ENCODE measurements around the gene SLC35F6.

Gene SLC35F6

GRCh38 chr2:26778507-26778906, 14.4 kb downstream of the SLC35F6 start:
- TF ChIP-seq FOXP2 (optimal IDR thresholded peaks at IDR 0.05; ENCODE audit: borderline replicate concordance, extremely low read depth, extremely low read length, insufficient read depth) (no peak), TAF1 (IDR thresholded peaks at IDR 0.05; ENCODE audit: borderline replicate concordance, insufficient read depth, low read length) (no peak), REST (IDR thresholded peaks at IDR 0.05; ENCODE audit: insufficient read depth in 1 of 2, low read depth in 2 of 2, low read length in 2 of 2) (no peak), POLR2AphosphoS5 (IDR thresholded peaks at IDR 0.05; ENCODE audit: low read depth, low read length) (no peak), SIN3A (IDR thresholded peaks at IDR 0.05; ENCODE audit: borderline replicate concordance, insufficient read depth, low read length) (no peak)

- no peak for TF ChIP-seq REST (IDR thresholded peaks at IDR 0.05; ENCODE audit: insufficient read depth in 1 of 2, low read depth in 2 of 2, low read length in 2 of 2)
- TF ChIP-seq TAF1 (IDR thresholded peaks at IDR 0.05; ENCODE audit: borderline replicate concordance, insufficient read depth, low read length): no peak
- TF ChIP-seq POLR2AphosphoS5 (IDR thresholded peaks at IDR 0.05; ENCODE audit: low read depth, low read length): no peak
- TF ChIP-seq SIN3A (IDR thresholded peaks at IDR 0.05; ENCODE audit: borderline replicate concordance, insufficient read depth, low read length): no peak
- no peak for TF ChIP-seq FOXP2 (optimal IDR thresholded peaks at IDR 0.05; ENCODE audit: borderline replicate concordance, extremely low read depth, extremely low read length, insufficient read depth)
These were observed 16.2 kb downstream of the SLC35F6 start for GRCh38 chr2:26780203-26780760.

- TF ChIP-seq SIN3A (IDR thresholded peaks at IDR 0.05; ENCODE audit: borderline replicate concordance, insufficient read depth, low read length) (no peak), FOXP2 (optimal IDR thresholded peaks at IDR 0.05; ENCODE audit: borderline replicate concordance, extremely low read depth, extremely low read length, insufficient read depth) (no peak), REST (IDR thresholded peaks at IDR 0.05; ENCODE audit: insufficient read depth in 1 of 2, low read depth in 2 of 2, low read length in 2 of 2) (no peak), POLR2AphosphoS5 (IDR thresholded peaks at IDR 0.05; ENCODE audit: low read depth, low read length) (peak; percentile 19; the same call in 1 of the 2 replicates), TAF1 (IDR thresholded peaks at IDR 0.05; ENCODE audit: borderline replicate concordance, insufficient read depth, low read length) (no peak)
These were observed 19.0 kb downstream of the SLC35F6 start for GRCh38 chr2:26782876-26783704.

DNA sequence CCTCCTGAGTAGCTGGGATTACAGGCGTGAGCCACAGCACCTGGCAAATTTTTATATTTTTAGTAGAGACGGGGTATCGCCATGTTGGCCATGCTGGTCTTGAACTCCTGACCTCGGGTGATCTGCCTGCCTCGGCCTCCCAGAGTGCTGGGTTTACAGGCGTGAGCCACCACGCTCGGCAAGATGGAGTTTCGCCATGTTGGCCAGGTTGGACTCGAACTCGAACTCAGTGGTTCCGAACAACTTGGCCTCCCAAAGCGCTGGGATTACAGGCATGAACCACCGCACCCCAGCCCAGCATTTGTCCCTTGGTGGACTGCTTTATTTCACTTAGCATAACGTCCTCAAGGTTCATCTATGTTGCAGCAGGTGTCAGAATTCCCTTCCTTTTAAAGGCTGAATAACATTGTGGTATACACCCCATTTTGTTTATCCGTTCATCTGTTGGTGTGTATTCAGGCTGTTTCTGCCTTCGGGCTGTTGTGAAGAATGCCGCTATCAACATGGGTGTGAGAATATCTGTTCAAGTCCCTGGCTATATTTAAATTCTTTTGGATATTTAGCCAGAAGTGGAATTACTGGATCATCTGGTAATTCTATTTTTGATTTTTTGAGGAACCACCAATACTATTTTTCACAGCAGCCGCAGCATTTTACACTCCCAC, 20.6 kb downstream of the SLC35F6 start:
- no peak for TF ChIP-seq POLR2AphosphoS5 (IDR thresholded peaks at IDR 0.05; ENCODE audit: low read depth, low read length)
- TF ChIP-seq SIN3A (IDR thresholded peaks at IDR 0.05; ENCODE audit: borderline replicate concordance, insufficient read depth, low read length): no peak
- TF ChIP-seq TAF1 (IDR thresholded peaks at IDR 0.05; ENCODE audit: borderline replicate concordance, insufficient read depth, low read length): no peak
- no peak for TF ChIP-seq REST (IDR thresholded peaks at IDR 0.05; ENCODE audit: insufficient read depth in 1 of 2, low read depth in 2 of 2, low read length in 2 of 2)
- TF ChIP-seq FOXP2 (optimal IDR thresholded peaks at IDR 0.05; ENCODE audit: borderline replicate concordance, extremely low read depth, extremely low read length, insufficient read depth): no peak

Data from PFSK-1 (cell line).